NCI-H446 treated with DMSO at 0.1 percent for 48 hours (cell line): ENCODE data around the gene ELANE.

ENCODE experiments used
- DNase-seq: peaks from one replicate; lab custom pipeline; 2025; lab: John Stamatoyannopoulos, UW

Gene ELANE

DNA sequence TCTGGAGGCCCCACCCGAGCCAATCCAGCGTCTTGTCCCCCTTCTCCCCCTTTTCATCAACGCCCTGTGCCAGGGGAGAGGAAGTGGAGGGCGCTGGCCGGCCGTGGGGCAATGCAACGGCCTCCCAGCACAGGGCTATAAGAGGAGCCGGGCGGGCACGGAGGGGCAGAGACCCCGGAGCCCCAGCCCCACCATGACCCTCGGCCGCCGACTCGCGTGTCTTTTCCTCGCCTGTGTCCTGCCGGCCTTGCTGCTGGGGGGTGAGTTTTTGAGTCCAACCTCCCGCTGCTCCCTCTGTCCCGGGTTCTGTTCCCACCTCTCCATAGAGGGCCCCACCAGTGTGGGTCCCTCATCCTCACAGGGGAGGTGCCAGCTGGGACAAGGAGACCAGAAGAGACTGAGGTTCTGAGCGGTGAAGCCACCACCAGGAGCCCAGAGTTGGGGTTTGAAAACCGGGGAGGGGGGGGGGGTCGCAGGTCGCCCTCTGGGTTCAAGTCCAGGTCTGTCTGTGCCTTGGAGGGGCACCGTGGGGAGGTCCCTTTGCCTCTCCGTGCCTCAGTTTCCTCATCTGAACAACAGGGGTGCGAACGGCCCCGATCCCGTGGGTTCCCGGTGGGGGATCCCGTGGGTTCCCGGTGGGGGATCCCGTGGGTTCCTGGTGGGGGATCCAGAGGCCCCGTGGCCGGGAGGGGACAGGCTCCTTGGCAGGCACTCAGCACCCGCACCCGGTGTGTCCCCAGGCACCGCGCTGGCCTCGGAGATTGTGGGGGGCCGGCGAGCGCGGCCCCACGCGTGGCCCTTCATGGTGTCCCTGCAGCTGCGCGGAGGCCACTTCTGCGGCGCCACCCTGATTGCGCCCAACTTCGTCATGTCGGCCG lies at the start of gene ELANE:
Gene ELANE (plus strand): TSS at position 168 of the 878 bp plus-strand sequence. CDS start 26 bp downstream, at position 194.
- DNase-seq: no peak

GRCh38 chr19:802498-803098 lies 49.5 kb upstream of the ELANE start:
- no peak for DNase-seq

GRCh38 chr19:803099-803561 lies 49.0 kb upstream of the ELANE start:
- no peak for DNase-seq

GRCh38 chr19:803686-804418 lies 48.3 kb upstream of the ELANE start:
- no peak for DNase-seq

GRCh38 chr19:804419-805165 lies 47.5 kb upstream of the ELANE start:
- DNase-seq: no peak

- DNase-seq: no peak
Measured at GRCh38 chr19:805166-805551, 46.9 kb upstream of the ELANE start.

DNA sequence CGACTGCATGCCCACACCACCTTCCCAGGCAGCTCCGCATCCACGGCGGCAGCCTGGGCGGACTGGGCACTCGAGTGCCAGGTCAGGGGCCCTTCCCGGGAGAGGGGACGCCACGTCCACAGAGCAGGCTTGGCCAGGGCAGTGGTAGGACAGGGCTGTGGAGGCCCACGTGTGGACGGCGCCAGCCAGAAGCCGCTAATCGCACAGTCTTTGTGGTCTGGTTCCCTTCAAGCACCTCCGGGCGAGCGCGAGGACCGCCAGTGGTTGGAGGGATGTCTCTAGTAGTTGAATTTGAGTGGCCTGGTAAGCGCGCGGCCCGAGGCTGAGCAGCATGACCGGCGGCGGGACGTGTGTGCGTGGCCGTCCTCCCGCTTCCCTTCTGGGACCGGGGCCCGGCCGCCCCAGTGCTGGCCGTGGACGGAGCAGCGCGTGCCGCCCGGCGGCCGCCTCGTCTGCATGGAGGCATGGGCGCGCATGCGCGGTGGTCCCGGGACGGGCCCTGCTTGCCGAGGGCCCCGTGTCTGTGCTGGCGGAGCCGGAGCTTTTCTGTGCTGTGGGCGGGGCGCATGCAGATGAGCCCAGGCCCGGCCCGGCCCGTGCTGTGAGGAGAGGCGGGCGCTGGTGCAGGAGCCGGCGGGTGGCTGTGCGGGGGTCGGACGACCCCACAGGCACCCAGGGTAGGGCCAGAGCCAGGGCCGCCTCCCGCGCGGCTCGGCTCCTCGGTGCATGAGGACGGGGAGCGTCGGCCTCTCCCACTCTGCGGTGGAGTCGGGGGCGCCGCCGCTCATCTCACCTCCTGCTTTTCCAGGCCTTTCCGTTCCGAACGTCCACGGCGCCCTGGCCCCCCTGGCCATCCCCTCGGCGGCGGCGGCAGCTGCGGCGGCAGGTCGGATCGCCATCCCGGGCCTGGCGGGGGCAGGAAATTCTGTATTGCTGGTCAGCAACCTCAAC lies 46.2 kb upstream of the ELANE start:
- no peak for DNase-seq

GRCh38 chr19:806815-807421 lies 45.2 kb upstream of the ELANE start:
- DNase-seq: no peak

GRCh38 chr19:807627-808422 lies 44.3 kb upstream of the ELANE start:
- DNase-seq: no peak

DNA sequence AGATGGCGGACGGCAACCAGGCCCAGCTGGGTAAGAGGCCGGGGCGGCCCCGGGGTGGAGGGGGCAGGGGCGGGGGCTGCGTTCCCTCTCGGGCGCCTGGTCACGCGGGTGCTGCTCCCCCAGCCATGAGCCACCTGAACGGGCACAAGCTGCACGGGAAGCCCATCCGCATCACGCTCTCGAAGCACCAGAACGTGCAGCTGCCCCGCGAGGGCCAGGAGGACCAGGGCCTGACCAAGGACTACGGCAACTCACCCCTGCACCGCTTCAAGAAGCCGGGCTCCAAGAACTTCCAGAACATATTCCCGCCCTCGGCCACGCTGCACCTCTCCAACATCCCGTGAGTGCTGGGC lies 43.7 kb upstream of the ELANE start:
- DNase-seq: no peak

- no peak for DNase-seq
Measured at GRCh38 chr19:810077-810855, 41.8 kb upstream of the ELANE start.

GRCh38 chr19:810883-811489 lies 41.1 kb upstream of the ELANE start:
- no peak for DNase-seq

- DNase-seq: no peak
Measured at GRCh38 chr19:811506-812048, 40.5 kb upstream of the ELANE start.

DNA sequence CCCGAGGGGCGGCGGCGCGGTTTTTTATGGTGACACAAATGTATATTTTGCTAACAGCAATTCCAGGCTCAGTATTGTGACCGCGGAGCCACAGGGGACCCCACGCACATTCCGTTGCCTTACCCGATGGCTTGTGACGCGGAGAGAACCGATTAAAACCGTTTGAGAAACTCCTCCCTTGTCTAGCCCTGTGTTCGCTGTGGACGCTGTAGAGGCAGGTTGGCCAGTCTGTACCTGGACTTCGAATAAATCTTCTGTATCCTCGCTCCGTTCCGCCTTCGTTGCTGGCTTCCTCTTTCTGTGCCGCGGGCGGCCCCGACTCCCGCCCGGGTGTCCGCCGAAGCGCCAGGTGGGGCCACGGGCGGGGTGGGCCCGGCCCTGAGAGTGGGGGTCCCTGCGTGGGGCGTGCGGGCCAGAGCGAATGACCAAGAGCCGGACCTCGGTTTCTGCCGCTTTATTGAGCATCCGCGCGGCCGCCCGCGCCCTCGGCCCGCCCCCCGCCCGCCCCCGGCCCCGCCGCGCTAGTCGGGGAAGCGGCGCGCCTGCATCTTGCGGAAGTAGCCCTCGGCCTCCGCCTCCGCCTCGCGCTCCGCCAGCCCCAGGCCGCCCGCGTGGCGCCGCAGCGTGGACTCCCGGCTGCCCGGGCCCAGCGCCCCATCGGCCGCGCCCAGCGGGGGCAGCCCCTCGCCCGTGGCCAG lies 39.9 kb upstream of the ELANE start:
- no peak for DNase-seq

DNA sequence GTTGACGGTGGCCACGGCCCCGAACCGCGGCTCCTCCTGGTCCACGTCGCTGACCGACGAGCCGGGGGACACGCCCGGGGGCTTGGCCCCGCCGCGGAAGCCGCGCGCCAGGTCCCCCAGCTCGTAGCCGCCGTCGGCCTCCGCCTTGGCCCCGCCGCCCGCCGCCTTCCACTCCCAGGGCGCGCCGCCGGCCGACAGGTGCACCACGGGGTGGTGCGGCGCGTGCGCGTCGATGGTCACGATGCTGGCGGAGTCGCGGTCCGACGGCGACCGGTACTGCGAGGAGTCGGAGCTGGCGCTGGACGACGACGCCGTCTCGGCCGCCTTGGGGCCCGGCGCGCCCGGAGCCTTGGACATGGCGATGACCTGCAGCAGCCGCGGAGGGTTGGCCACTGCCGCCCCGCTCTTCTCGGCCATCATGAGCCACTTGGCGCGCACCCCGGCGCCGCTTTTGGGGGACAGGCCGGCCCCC lies 39.3 kb upstream of the ELANE start:
- no peak for DNase-seq

DNA sequence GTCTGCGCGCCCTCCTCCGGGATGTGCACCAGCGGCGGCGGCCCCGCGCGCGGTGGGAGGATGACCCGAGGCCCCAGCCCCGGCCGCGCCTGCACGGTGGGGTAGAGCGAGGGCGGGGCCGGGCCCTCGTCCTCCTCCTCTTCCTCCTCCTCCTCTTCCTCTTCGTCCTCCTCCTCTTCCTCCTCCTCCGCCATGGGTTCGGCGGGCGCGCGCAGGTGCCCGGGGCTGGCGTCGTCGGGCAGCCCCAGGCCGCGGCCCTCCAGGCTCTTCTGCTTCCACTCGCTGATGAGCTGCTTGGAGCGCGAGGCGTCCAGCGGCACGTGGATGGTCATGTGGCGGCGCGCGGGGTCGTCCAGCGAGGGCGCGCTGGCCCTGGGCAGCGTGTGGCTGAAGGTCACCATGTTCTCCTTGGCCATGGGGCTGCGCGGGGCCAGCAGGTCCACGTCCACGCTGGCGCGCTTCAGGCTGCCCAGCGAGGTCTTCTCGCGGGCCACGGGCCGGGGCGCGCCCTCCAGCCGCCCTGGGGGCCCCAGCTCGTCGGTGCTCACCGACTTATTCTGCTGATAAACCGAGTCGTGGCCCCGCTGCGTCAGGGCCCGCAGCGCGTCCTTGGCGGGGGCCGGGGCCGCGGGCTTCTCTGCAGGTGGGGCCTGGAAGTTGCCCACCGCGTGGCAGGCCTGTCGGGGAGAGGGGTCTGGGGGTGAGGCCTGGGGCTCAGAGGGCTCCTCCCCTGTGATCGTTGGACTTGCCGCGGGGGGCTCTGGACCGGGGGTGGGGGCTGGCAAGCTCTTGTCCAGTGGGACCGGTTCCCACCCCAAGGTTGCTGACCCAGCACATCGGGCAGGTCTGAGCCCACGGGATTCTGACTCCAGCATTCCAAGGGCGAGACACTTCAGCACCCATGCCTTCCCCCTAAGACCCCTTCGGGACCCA lies 38.6 kb upstream of the ELANE start:
- DNase-seq: no peak
